HG02763 (cell line): ENCODE data around the gene PANX3.
A peak's percentile ranks its signal among the peaks of the same experiment; 100 is the strongest.

Experiments used
- ATAC-seq: cut with Tn5 transposase; IDR thresholded peaks from one replicate; pipeline ENCODE4 v1.9.1; 2021; ENCODE audit warnings: mild to moderate bottlenecking, moderate library complexity; ENCODE audit not compliant: unreplicated experiment

Gene PANX3

GRCh38 chr11:124612567-124613246, 1.5 kb downstream of the PANX3 start:
- no peak for ATAC-seq

GRCh38 chr11:124618863-124619262, 7.6 kb downstream of the PANX3 start:
- no peak for ATAC-seq

DNA sequence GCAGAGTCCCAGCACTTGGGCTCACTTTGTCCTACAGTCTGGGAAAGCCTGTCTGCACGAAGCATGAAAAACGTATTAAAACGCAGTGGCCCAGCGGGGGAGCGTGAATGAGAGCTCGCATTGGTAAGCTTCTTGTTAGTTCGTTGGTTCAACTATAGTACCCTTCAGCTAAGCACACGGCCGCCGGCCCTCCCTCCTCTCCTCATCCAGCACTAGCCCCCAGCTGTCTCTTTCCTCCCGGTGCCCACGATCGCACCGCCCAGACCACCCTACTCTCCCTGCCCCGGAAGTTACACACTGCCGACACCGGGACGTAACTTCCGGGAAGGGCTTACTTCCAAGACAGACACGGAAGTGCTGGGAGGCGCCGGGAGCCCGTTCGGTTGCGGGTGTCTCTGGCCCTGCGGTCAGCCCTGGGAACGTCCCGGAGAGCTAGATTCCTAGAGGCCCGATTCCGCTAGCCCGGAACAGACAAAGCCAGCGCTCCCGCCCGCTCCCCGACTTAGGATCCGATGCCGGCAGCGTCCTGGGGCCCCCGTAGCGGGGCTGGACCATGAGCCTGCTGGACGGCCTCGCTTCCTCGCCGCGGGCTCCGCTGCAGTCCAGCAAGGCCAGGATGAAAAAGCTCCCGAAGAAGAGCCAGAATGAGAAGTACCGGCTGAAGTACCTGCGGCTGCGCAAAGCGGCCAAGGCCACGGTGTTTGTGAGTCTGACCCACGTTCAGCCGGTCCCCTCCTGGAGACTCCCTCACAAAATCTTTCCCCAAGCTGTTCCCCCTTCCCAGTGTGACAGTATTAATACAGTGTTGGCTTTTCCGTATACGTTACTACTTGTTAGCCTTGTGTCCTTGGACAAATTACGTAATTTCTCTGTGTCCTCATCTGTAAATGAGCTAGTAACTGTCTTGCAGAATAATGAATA, 11.6 kb downstream of the PANX3 start, which contains the start of gene TBRG1:
Gene TBRG1, plus strand, starts transcription at position 334 of the 921 bp plus-strand sequence. Its CDS starts 220 bp downstream, at position 554.
- peak; percentile 99 for ATAC-seq

DNA sequence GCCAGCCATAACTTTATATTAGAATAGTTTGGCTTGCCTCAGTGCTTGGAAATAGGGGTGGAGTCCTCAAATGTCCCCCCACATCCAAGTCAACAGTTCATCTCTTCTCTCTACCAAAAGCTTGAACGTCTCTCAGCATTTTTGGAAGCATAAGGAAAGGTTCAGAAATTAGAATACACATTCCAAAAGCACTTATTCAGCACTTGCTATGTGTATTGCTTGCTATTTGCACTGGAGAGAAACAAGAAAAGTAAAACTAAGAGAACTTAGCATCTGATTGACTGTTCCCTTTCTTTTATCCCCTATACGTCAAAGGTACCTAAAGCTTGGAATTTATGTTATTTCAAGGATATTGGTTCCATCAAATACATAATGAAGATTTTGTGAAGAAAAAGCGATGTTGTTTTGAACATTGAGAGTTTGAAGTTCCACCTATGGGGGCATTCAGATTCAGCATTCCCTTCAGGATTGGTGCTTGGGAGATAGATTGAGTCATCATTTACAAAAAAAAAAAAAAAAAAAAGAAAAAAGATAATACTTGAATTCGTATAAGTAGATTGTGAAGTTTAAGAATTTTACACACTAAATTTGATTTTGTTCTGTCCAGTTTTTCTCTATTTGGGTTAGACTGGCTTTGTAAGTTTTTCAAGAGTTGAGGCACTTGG, 12.8 kb downstream of the PANX3 start:
- no peak for ATAC-seq

DNA sequence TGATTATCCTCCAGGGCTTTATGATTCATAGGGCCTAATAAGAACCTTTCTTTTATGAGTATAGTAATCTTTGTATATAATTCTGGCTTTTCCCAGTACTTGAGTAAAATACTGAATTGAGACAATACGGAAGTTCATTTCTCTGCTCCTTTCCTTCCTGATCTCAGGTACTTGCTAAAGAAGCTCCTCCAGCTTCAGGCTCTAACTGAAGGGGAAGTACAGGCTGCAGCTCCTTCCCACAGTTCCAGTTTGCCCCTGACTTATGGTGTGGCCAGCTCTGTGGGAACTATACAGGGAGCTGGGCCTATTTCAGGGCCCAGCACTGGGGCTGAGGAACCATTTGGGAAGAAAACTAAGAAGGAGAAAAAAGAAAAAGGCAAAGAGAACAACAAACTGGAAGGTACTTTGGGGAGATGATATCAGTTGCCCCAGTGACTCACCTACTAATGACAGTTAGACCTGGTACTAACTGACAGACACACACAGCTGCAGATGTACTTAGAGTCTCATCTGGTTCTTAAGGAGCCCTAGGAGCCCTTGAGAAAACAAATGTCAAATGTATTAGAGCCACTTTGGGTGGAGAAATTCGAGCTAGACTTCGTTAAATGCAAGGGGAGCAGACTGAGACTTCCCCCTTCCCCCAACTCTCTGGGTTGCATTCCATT, 14.4 kb downstream of the PANX3 start:
- ATAC-seq: no peak

DNA sequence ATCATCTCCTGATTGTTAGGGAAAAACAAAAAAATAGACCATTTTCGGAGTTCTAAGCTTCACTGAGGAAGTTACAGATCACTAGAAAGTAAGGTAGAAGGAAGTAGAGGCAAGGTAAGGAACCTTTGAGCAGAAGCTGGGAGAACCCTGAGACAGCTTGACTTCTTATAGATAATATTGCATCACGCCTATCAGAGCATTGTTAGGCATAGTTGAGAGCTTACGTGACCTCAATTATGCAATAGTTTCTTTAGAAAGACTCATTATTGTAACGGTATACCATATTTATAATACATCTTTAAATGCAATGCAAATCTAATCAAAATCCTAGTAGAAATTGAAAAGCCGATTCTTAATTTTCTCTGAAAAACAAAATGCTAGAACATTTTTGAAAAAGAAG, 16.3 kb downstream of the PANX3 start:
- ATAC-seq: no peak

GRCh38 chr11:124629961-124630360, 18.7 kb downstream of the PANX3 start:
- ATAC-seq: no peak

DNA sequence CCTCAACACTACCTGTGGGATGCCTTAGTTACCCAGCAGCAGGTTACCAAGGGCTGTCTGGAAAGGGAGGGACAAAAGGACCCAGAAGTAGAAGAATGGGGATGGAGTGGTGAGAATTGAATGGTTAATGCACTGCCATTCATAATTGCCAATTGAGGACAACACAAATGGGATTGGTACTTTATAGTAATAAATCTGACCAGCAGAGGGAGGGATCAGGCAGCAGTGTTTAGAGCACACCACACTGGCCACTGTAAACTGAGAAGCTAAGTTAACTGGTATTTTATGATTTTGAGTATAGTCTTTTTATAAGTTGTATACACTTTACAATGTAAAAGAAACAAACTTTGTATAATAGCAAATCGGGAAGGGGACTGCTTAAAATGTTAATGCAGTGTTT, 22.1 kb downstream of the PANX3 start:
- ATAC-seq: no peak

DNA sequence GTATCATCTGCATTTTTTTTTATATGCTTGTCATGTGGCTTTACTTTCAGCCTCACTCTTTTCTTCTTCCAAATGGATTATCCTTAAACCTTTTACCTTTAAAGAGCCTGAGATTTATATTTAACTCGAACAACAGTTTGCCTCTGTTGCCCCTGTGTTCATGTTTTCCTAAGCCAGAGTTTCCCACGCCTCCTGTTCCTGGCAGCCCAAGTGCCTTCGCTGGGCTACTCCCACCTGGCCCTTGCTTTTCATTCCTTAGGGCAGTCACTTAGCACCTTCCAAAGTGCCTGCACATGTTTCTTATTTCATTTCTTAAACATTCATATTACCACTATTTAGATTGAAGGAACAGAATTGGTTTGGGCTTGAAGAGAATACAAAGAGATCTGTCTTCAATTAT, 24.7 kb downstream of the PANX3 start:
- ATAC-seq: no peak

GRCh38 chr11:124638500-124638899, 27.3 kb downstream of the PANX3 start:
- ATAC-seq: no peak

DNA sequence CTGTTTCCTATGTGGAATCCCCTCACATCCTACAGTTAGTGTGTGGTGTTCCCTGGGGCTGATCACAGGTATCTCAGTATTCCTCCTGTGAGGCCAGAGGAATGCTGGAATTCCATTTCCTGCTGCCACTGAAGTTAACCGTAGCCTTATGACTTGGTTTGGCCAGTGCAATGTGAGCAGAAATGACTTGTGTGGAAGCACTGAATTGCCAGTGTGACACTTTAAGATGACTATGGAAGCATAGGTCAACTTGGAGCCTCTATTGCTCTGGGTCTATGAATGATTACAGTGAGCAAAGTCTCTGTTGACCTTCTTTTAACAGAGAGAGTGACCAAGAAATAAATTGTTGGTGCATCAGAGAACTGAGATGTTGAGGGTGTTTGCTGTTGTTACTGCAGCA, 28.0 kb downstream of the PANX3 start:
- no peak for ATAC-seq

- no peak for ATAC-seq
These were observed 29.4 kb downstream of the PANX3 start for GRCh38 chr11:124640666-124641065.

- ATAC-seq: no peak
These were observed 31.4 kb downstream of the PANX3 start for GRCh38 chr11:124642628-124643027.

DNA sequence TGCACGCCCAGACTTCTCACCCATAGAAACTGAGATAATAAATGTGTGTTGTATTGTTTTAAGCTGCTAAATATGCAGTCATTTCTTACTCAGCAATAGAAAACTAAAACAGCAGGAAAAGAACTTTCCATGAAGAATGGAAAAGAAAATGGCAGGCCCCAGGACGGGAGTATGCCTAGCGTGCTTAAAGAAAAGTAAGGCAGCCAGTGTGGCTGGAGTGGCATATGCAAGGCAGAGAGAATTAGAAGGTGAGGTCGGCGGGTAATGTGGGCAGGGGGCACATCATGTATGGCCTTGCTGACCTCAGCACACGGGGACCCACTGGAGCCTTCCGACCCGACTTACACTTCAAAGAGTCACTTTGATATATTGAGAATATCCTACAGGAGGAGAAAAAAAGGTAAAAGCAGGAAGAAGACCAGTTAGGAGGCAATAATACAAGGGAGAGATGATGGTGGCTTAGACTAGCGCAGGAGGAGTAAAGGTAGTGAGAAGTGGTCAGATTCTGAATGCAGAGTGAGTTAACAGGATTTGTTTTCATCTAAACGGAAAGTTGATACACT, 31.9 kb downstream of the PANX3 start:
- ATAC-seq: no peak

GRCh38 chr11:124643605-124644425, 32.6 kb downstream of the PANX3 start:
- no peak for ATAC-seq

- no peak for ATAC-seq
These were observed 33.4 kb downstream of the PANX3 start for GRCh38 chr11:124644426-124645280.

- ATAC-seq: no peak
These were observed 34.9 kb downstream of the PANX3 start for GRCh38 chr11:124646148-124646547.

DNA sequence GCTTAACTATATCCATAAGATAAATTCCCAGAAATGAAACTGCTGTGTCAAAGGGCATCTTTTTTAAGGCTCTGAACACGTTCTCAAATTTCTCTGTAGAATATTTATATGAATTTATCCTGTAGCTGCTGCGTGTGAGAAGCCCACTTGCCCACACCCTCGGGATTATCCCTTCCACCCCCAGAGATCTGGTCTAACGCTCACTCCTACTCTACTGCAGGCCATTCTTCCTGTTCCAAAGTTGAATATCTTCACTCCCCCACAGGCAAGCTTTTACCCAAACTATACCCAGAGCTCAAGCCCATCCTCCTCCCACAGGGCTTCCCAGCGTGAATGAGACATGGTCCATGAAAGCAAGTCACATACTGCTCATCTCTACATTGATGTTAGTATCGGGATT, 37.4 kb downstream of the PANX3 start:
- no peak for ATAC-seq
